GM23338 (cell line): ENCODE results near the gene IQSEC2. TPM values are rescaled to one million over a fixed set of nuclear protein-coding genes. Genes with fewer than 3 reads are reported as not detected.

ENCODE experiments used
- ATAC-seq: fragments of 200-7000 bp; cut with Tn5 transposase; 3 replicates; pipeline ENCODE4 v1.9.1; 2020
- DNase-seq: peaks from one replicate; pipeline ENCODE4 v3.0.0-alpha.2; 2015; ENCODE audit warnings: low spot score
- H2AFZ ChIP-seq: fragments of 200-600 bp; sonication (generic); 2 replicates; pipeline ENCODE4 v1.8.0; 2016; ENCODE audit warnings: antibody characterized with exemption, mild to moderate bottlenecking, moderate library complexity
- H3F3A ChIP-seq: fragments of 200-600 bp; sonication (generic); replicated peaks from 2 replicates; pipeline ENCODE4 v1.8.0; 2017; ENCODE audit warnings: antibody characterized with exemption, mixed run types, low read depth
- H3K27ac ChIP-seq: fragments of 200-600 bp; sonication (generic); 2 replicates; pipeline ENCODE4 v1.6.1; 2016; ENCODE audit warnings: low read depth
- H3K27me3 ChIP-seq: fragments of 200-600 bp; sonication (generic); 2 replicates; pipeline ENCODE4 v1.8.0; 2016; ENCODE audit warnings: mild to moderate bottlenecking, mixed run types, moderate library complexity; ENCODE audit not compliant: insufficient read depth
- H3K36me3 ChIP-seq: fragments of 200-600 bp; sonication (generic); 2 replicates; pipeline ENCODE4 v1.8.0; 2016; ENCODE audit warnings: mild to moderate bottlenecking; ENCODE audit not compliant: insufficient read depth
- H3K4me1 ChIP-seq: fragments of 200-600 bp; sonication (generic); 2 replicates; pipeline ENCODE4 v1.8.0; 2016; ENCODE audit warnings: mild to moderate bottlenecking, moderate library complexity; ENCODE audit not compliant: insufficient read depth
- H3K4me2 ChIP-seq: fragments of 200-600 bp; sonication (generic); 2 replicates; pipeline ENCODE4 v1.7.1; 2017; ENCODE audit warnings: mixed run types
- H3K4me3 ChIP-seq: fragments of 200-600 bp; sonication (generic); 2 replicates; pipeline ENCODE4 v1.6.1; 2016; ENCODE audit warnings: mixed run types
- H3K79me2 ChIP-seq: fragments of 200-600 bp; sonication (generic); replicated peaks from 2 replicates; pipeline ENCODE4 v1.8.0; 2017; ENCODE audit warnings: mild to moderate bottlenecking; ENCODE audit not compliant: insufficient read depth
- H3K9me2 ChIP-seq: fragments of 200-600 bp; sonication (generic); 2 replicates; pipeline ENCODE4 v1.8.0; 2017; ENCODE audit not compliant: insufficient read depth
- H4K20me1 ChIP-seq: fragments of 200-600 bp; sonication (generic); replicated peaks from 2 replicates; pipeline ENCODE4 v1.8.0; 2017; ENCODE audit warnings: mild to moderate bottlenecking; ENCODE audit not compliant: insufficient read depth
- H3K27ac Mint-ChIP-seq: 2 replicates; pipeline ENCODE4 v1.8.0; 2020; ENCODE audit warnings: inconsistent platforms, mild to moderate bottlenecking, moderate library complexity, mixed read lengths
- H3K27me3 Mint-ChIP-seq: 3 replicates; pipeline ENCODE4 v1.8.0; 2022; ENCODE audit warnings: low read depth, mild to moderate bottlenecking, moderate library complexity, mixed read lengths, inconsistent platforms; ENCODE audit not compliant: insufficient read depth, poor library complexity
- H3K36me3 Mint-ChIP-seq: 3 replicates; pipeline ENCODE4 v1.8.0; 2021; ENCODE audit warnings: low read depth, mild to moderate bottlenecking, inconsistent platforms, moderate library complexity, mixed read lengths
- H3K4me1 Mint-ChIP-seq: 3 replicates; pipeline ENCODE4 v1.8.0; 2020; ENCODE audit warnings: mild to moderate bottlenecking, inconsistent platforms, mixed read lengths
- H3K4me3 Mint-ChIP-seq: 3 replicates; pipeline ENCODE4 v1.8.0; 2021; ENCODE audit warnings: moderate library complexity, mild to moderate bottlenecking, inconsistent platforms, mixed read lengths
- H3K9me3 Mint-ChIP-seq: 3 replicates; pipeline ENCODE4 v1.8.0; 2020; ENCODE audit warnings: moderate library complexity, mild to moderate bottlenecking, inconsistent platforms, mixed read lengths
- ETS1 ChIP-seq: IDR thresholded peaks from 2 replicates; pipeline ENCODE4 v1.6.1; 2016; ENCODE audit warnings: antibody characterized with exemption
- EZH2 ChIP-seq: fragments of 200-600 bp; sonication (generic); IDR thresholded peaks from one replicate; pipeline ENCODE4 v1.8.0; 2017; ENCODE audit warnings: antibody characterized with exemption, mild to moderate bottlenecking, low read depth; ENCODE audit not compliant: unreplicated experiment
- STAT1 ChIP-seq: IDR thresholded peaks from one replicate; pipeline ENCODE4 v1.6.1; 2016; ENCODE audit warnings: antibody characterized with exemption; ENCODE audit not compliant: unreplicated experiment
- ZNF331 ChIP-seq: fragments of 250-450 bp; sonication (Bioruptor Pico); IDR thresholded peaks from 2 replicates; pipeline ENCODE4 v1.5.0; 2020; ENCODE audit warnings: low read depth, mild to moderate bottlenecking, moderate library complexity
- ZNF462 ChIP-seq: fragments of 250-450 bp; sonication (Bioruptor Pico); IDR thresholded peaks from 2 replicates; pipeline ENCODE4 v1.5.0; 2020; ENCODE audit warnings: mild to moderate bottlenecking, moderate library complexity
- polyA plus RNA-seq: library from polyadenylated mRNA; unstranded; fragments of >200 nt; fragmentation: Nextera tagmentation; extraction: Ambion mirVana; gene quantifications from 2 replicates; pipeline ENCODE4 v1.2.1, GENCODE V29; 2016
- total RNA-seq: library from RNA; depleted of rRNA; stranded (reverse); fragments of >200 nt; shearing (Covaris generic); gene quantifications from 2 replicates; pipeline ENCODE4 v1.2.3, GENCODE V29; 2014

IQSEC2 gene
- total and polyA plus RNA-seq, 2 experiments from 2014 or later: 12.3 to 92.2 TPM

GRCh38 chrX:53321230-53321942 lies 40.0 kb upstream of the IQSEC2 start:
- Mint-ChIP-seq H3K27me3 (peaks cover 24% of the 10 kb centered on the region), H3K36me3 (no peaks in the 10 kb centered on the region; the same call in 2 of the 3 replicates)
- peak; percentile 22 for DNase-seq

More at GRCh38 chrX:53321230-53321942, 40.0 kb upstream of the IQSEC2 start:
- Histone ChIP-seq H3K79me2 (peaks cover 45% of the 10 kb centered on the region), H3K27ac (no peak overlapping the region), H4K20me1 (0 out of 2 replicates have a peak, but pooled peaks cover 6% of the 10 kb centered on the region), H3K4me1 (peaks cover 17% of the 10 kb centered on the region; the same call in 1 of the 2 replicates), H3K36me3 (no peaks in the 10 kb centered on the region), H2AFZ (no peak overlapping the region), H3K27me3 (no peaks in the 10 kb centered on the region), H3K4me2 (peak overlapping the region; percentile 85), H3K9me2 (no peaks in the 10 kb centered on the region), H3F3A (no peaks in the 10 kb centered on the region), H3K4me3 (peak overlapping the region; percentile 69)
- Mint-ChIP-seq H3K9me3 (no peaks in the 10 kb centered on the region; the same call in 1 of the 3 replicates), H3K4me3 (peak overlapping the region; percentile 73), H3K27ac (no peak overlapping the region), H3K4me1 (peaks cover 52% of the 10 kb centered on the region)
- TF ChIP-seq ZNF462 (CRISPR knock-in tag) (no peak), ZNF331 (CRISPR knock-in tag) (no peak), ETS1 (no peak), STAT1 (no peak), EZH2 (no peak)
- peak; percentile 12 for ATAC-seq
